Hematopoietic multipotent progenitor cell (in vitro differentiated cells): ENCODE results near the gene MCTP2. TPM values are rescaled to one million over a fixed set of nuclear protein-coding genes. Genes with fewer than 3 reads are reported as not detected.

Experiments used
- DNase-seq, 3 donors: peaks; one replicate each; pipeline ENCODE4 v3.0.0-alpha.2; 2011 to 2015; ENCODE audit warnings: low read depth in 2 of 3, low spot score in 2 of 3
- total RNA-seq: library from RNA; depleted of rRNA; stranded (reverse); fragments of >200 nt; gene quantifications from one replicate; pipeline ENCODE4 v1.2.3, GENCODE V29; 2012

MCTP2 gene
- total RNA-seq, 1 donor: 94.8 TPM

GRCh38 chr15:94509259-94509658, 277.9 kb downstream of the MCTP2 start:
- DNase-seq: no peak

- DNase-seq: no peak
Observed at GRCh38 chr15:94522125-94522524, 290.8 kb downstream of the MCTP2 start.

- no peak for DNase-seq
Observed at GRCh38 chr15:94523873-94524272, 292.5 kb downstream of the MCTP2 start.

GRCh38 chr15:94524565-94524964, 293.2 kb downstream of the MCTP2 start:
- DNase-seq: no peak

GRCh38 chr15:94526071-94526689, 294.8 kb downstream of the MCTP2 start:
- DNase-seq: no peak

- DNase-seq: no peak
Observed at GRCh38 chr15:94532226-94532625, 300.9 kb downstream of the MCTP2 start.
